Measurements from ENCODE around the gene ESM1.

The ESM1 gene

GRCh38 chr5:54986269-54986654, 869 bp upstream of the ESM1 start:
- DNase-seq (ENCODE audit: low read depth, low spot score): no peak

GRCh38 chr5:54981928-54982327, 3.5 kb downstream of the ESM1 start:
- no peak for DNase-seq (ENCODE audit: low read depth, low spot score)

- no peak for DNase-seq (ENCODE audit: low read depth, low spot score)
These were observed 9.7 kb downstream of the ESM1 start for GRCh38 chr5:54975701-54976100.

GRCh38 chr5:54969856-54970828, 15.3 kb downstream of the ESM1 start:
- DNase-seq (ENCODE audit: low read depth, low spot score): no peak

GRCh38 chr5:54969242-54969641, 16.2 kb downstream of the ESM1 start:
- no peak for DNase-seq (ENCODE audit: low read depth, low spot score)

GRCh38 chr5:54965806-54966205, 19.6 kb downstream of the ESM1 start:
- DNase-seq (ENCODE audit: low read depth, low spot score): no peak

- DNase-seq (ENCODE audit: low read depth, low spot score): no peak
These were observed 21.0 kb downstream of the ESM1 start for GRCh38 chr5:54964405-54964804.

GRCh38 chr5:54959673-54960418, 25.5 kb downstream of the ESM1 start:
- DNase-seq (ENCODE audit: low read depth, low spot score): no peak

GRCh38 chr5:54956922-54957321, 28.5 kb downstream of the ESM1 start:
- DNase-seq (ENCODE audit: low read depth, low spot score): no peak

GRCh38 chr5:54947187-54947586, 38.2 kb downstream of the ESM1 start:
- no peak for DNase-seq (ENCODE audit: low read depth, low spot score)

- DNase-seq (ENCODE audit: low read depth, low spot score): no peak
These were observed 39.0 kb downstream of the ESM1 start for GRCh38 chr5:54946306-54946819.

GRCh38 chr5:54944364-54944763, 41.0 kb downstream of the ESM1 start:
- peak; percentile 4 for DNase-seq (ENCODE audit: low read depth, low spot score)

GRCh38 chr5:54942064-54942778, 43.2 kb downstream of the ESM1 start:
- DNase-seq (ENCODE audit: low read depth, low spot score): no peak

- no peak for DNase-seq (ENCODE audit: low read depth, low spot score)
These were observed 49.2 kb downstream of the ESM1 start for GRCh38 chr5:54936201-54936600.

GRCh38 chr5:54932789-54933188, 52.6 kb downstream of the ESM1 start:
- no peak for DNase-seq (ENCODE audit: low read depth, low spot score)

GRCh38 chr5:54930736-54931135, 54.7 kb downstream of the ESM1 start:
- no peak for DNase-seq (ENCODE audit: low read depth, low spot score)
